Activated CD4-positive, alpha-beta T cell treated with anti-CD3 and anti-CD28 coated beads for 36 hours (primary cell): Measurements from ENCODE around the gene AKAIN1. TPM values are rescaled to one million over a fixed set of nuclear protein-coding genes. Genes with fewer than 3 reads are reported as not detected.

Experiments
- ATAC-seq: fragments of 200-7000 bp; cut with Tn5 transposase; one replicate; pipeline ENCODE4 v1.10.0; 2021; ENCODE audit warnings: mild to moderate bottlenecking, moderate library complexity
- CTCF ChIA-PET: fragments of 350-600 bp; sonication (Branson Sonifier 250); formaldehyde crosslinking; loops from one replicate; lab custom pipeline; 2021; ENCODE audit warnings: antibody characterized with exemption; lab: Charles Lee
- POLR2A ChIA-PET: fragments of 350-600 bp; sonication (Branson Sonifier 250); formaldehyde crosslinking; loops from one replicate; lab custom pipeline; 2021; ENCODE audit warnings: antibody characterized with exemption, inconsistent platforms; lab: Charles Lee
- DNase-seq: peaks from one replicate; pipeline ENCODE4 v3.0.0-alpha.2; 2020
- H3K27ac Mint-ChIP-seq: one replicate; pipeline ENCODE4 v1.8.0; 2021; ENCODE audit warnings: mixed read lengths
- H3K27me3 Mint-ChIP-seq: one replicate; pipeline ENCODE4 v1.8.0; 2021; ENCODE audit warnings: mixed read lengths
- H3K36me3 Mint-ChIP-seq: one replicate; pipeline ENCODE4 v1.8.0; 2021; ENCODE audit warnings: low read depth, mixed read lengths
- H3K4me1 Mint-ChIP-seq: one replicate; pipeline ENCODE4 v1.8.0; 2021; ENCODE audit warnings: mixed read lengths
- H3K4me3 Mint-ChIP-seq: one replicate; pipeline ENCODE4 v1.8.0; 2021; ENCODE audit warnings: mild to moderate bottlenecking, moderate library complexity, mixed read lengths
- H3K9me3 Mint-ChIP-seq: one replicate; pipeline ENCODE4 v1.8.0; 2021; ENCODE audit warnings: low read depth, mixed read lengths
- intact Hi-C, 2 experiments: fragments of 100-400 bp; cut with DNase I in 1 of 2; cut with micrococcal nuclease in 1 of 2; formaldehyde crosslinking; loops; one replicate each; pipeline versions ENCODE4 v1.14.2 to v1.15.1; 2022 to 2024; cut with DNase I, micrococcal nuclease
- total RNA-seq, 2 experiments: library from RNA; stranded (reverse); gene quantifications; one replicate each; pipeline ENCODE4 v1.2.3, GENCODE V29; 2021

AKAIN1 gene
- total RNA-seq, 2 experiments from 2014 or later = not detected

- CTCF ChIA-PET = no interaction called here
- ATAC-seq = no peak
- Mint-ChIP-seq H3K9me3 (no peaks in the 10 kb centered on the region), H3K4me3 (no peak overlapping the region), H3K36me3 (no peaks in the 10 kb centered on the region), H3K27ac (no peak overlapping the region), H3K4me1 (peaks cover 43% of the 10 kb centered on the region), H3K27me3 (no peaks in the 10 kb centered on the region)
- POLR2A ChIA-PET = no interaction called here
- intact Hi-C loops = loop anchor here in 1 of 2 experiments (5.0 kb wide), 1 partner anchor 75 kb away; no protein-coding TSS in a partner anchor
- no peak for DNase-seq
Measured at GRCh38 chr18:5162111-5162510, 34.9 kb downstream of the AKAIN1 start.

DNA sequence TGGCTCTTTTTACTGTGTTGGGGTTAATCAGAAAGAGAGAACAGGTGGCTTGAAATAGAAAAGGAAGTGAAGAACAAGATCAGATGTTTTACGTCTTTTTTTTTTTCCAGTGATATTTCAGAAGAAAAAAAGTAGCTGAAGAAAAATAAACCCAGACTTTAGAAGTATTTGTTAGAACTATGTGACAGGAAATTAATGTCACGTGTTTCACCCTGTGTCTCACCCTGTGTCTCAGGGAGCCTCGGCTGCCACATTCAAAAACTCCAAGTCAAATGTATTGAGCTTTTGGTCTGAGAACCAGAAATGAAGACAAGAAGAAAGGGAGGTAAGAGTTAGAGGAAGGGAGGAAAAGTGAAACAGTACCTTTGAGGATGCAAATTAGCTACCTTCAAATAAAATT lies 38.0 kb downstream of the AKAIN1 start:
- Mint-ChIP-seq H3K4me1 (peaks cover 32% of the 10 kb centered on the region), H3K27ac (peak overlapping the region; percentile 85), H3K4me3 (no peak overlapping the region), H3K36me3 (no peaks in the 10 kb centered on the region), H3K9me3 (no peaks in the 10 kb centered on the region), H3K27me3 (no peaks in the 10 kb centered on the region)
- CTCF ChIA-PET = interaction anchor here (0.6 to 1.2 kb wide), 3 partner anchors 56 to 253 kb away, joined by 3 read pairs; no protein-coding TSS in a partner anchor
- ATAC-seq (peak; percentile 73), DNase-seq (no peak)
- POLR2A ChIA-PET = interaction anchor here (1.5 kb wide), 1 partner anchor 135 kb away, joined by 6 read pairs; no protein-coding TSS in a partner anchor
- intact Hi-C loops = loop anchor here in 1 of 2 experiments (5.0 kb wide), 1 partner anchor 78 kb away; no protein-coding TSS in a partner anchor

GRCh38 chr18:5158587-5158986 lies 38.5 kb downstream of the AKAIN1 start:
- ATAC-seq = peak; percentile 16
- ChIA-PET POLR2A (interaction anchor here (1.5 kb wide), 1 partner anchor 136 kb away, joined by 6 read pairs; no protein-coding TSS in a partner anchor), CTCF (interaction anchor here (0.6 to 1.2 kb wide), 4 partner anchors 11 to 254 kb away, joined by 3 read pairs; no protein-coding TSS in a partner anchor)
- no peaks in the 10 kb centered on the region for H3K9me3 Mint-ChIP-seq
- H3K36me3 Mint-ChIP-seq = no peaks in the 10 kb centered on the region
- no peak for DNase-seq
- no peak overlapping the region for H3K4me3 Mint-ChIP-seq
- H3K4me1 Mint-ChIP-seq = peaks cover 32% of the 10 kb centered on the region
- intact Hi-C loops = loop anchor here in 1 of 2 experiments (5.0 kb wide), 1 partner anchor 79 kb away; no protein-coding TSS in a partner anchor
- no peaks in the 10 kb centered on the region for H3K27me3 Mint-ChIP-seq
- H3K27ac Mint-ChIP-seq = peak overlapping the region; percentile 9

DNA sequence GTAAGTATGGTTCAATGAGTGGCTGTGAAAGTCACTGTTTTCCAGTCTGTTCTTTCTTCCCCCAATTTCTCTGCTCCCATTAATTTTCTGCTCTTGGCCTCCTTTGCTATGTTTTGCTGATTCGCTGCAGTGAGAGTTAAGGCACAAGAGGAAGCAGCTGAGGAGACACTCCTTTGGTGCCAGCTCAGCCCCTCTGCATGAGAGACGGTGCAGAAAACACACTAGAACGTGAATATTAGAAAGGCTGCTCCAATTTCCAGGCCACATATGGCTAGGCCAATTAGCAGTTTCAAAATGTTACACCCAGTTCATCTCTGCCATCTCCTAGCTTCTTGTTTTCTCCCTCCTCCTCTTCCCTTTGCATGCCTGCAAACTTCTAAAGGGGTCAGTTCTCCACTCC lies 38.9 kb downstream of the AKAIN1 start:
- ChIA-PET CTCF (interaction anchor here (0.9 to 1.0 kb wide), 2 partner anchors 10 to 80 kb away, joined by 3 read pairs; no protein-coding TSS in a partner anchor), POLR2A (interaction anchor here (1.5 kb wide), 1 partner anchor 136 kb away, joined by 6 read pairs; no protein-coding TSS in a partner anchor)
- DNase-seq (no peak), ATAC-seq (peak; percentile 26)
- intact Hi-C loops = loop anchor here in 1 of 2 experiments (5.0 kb wide), 1 partner anchor 79 kb away; no protein-coding TSS in a partner anchor
- Mint-ChIP-seq H3K27ac (peak overlapping the region; percentile 62), H3K36me3 (no peaks in the 10 kb centered on the region), H3K9me3 (no peaks in the 10 kb centered on the region), H3K4me3 (no peak overlapping the region), H3K27me3 (no peaks in the 10 kb centered on the region), H3K4me1 (peaks cover 32% of the 10 kb centered on the region)

DNA sequence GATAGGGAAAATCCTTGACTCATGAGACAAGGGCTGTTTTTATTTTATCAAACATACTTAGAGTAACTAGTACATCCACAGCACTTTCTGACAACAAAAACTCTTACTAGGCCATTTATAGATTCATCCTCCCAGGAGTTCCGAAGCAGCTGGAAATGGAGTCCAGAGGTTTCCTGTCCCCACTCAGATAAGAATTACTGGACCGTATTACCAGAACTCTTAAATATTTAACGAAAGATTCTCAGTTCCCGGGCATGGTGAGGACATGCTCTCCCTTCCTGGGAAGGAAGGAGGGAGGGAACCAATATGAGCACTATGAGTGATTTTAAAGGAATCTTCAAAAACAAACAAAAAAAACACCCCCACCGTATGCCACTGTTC lies 41.2 kb downstream of the AKAIN1 start:
- Mint-ChIP-seq H3K27ac (no peak overlapping the region), H3K4me3 (no peak overlapping the region), H3K36me3 (no peaks in the 10 kb centered on the region), H3K4me1 (peaks cover 32% of the 10 kb centered on the region), H3K27me3 (no peaks in the 10 kb centered on the region), H3K9me3 (no peaks in the 10 kb centered on the region)
- ChIA-PET CTCF (interaction anchor here (0.7 kb wide), 1 partner anchor 98 kb away, joined by 3 read pairs; no protein-coding TSS in a partner anchor), POLR2A (no interaction called here)
- DNase-seq (no peak), ATAC-seq (no peak)
- intact Hi-C loops = loop anchor here in 1 of 2 experiments (5.0 kb wide), 1 partner anchor 81 kb away; no protein-coding TSS in a partner anchor

- intact Hi-C loops = loop anchor here in 1 of 2 experiments (5.0 kb wide), 1 partner anchor 82 kb away; no protein-coding TSS in a partner anchor
- no peak for ATAC-seq
- no peak for DNase-seq
- no peak overlapping the region for H3K4me3 Mint-ChIP-seq
- no peak overlapping the region for H3K27ac Mint-ChIP-seq
- H3K27me3 Mint-ChIP-seq = no peaks in the 10 kb centered on the region
- ChIA-PET POLR2A (no interaction called here), CTCF (interaction anchor here (0.7 kb wide), 1 partner anchor 97 kb away, joined by 3 read pairs; no protein-coding TSS in a partner anchor)
- peaks cover 27% of the 10 kb centered on the region for H3K4me1 Mint-ChIP-seq
- no peaks in the 10 kb centered on the region for H3K9me3 Mint-ChIP-seq
- no peaks in the 10 kb centered on the region for H3K36me3 Mint-ChIP-seq
Measured at GRCh38 chr18:5155218-5155906, 41.7 kb downstream of the AKAIN1 start.

GRCh38 chr18:5152343-5153020 lies 44.6 kb downstream of the AKAIN1 start:
- H3K4me3 Mint-ChIP-seq = no peak overlapping the region
- intact Hi-C loops = no loop called here
- ChIA-PET POLR2A (no interaction called here), CTCF (interaction anchor here (0.8 kb wide), 1 partner anchor 525 kb away, joined by 3 read pairs; no protein-coding TSS in a partner anchor)
- no peaks in the 10 kb centered on the region for H3K27me3 Mint-ChIP-seq
- no peak for ATAC-seq
- DNase-seq = no peak
- no peaks in the 10 kb centered on the region for H3K9me3 Mint-ChIP-seq
- no peaks in the 10 kb centered on the region for H3K36me3 Mint-ChIP-seq
- H3K4me1 Mint-ChIP-seq = peaks cover 3% of the 10 kb centered on the region
- H3K27ac Mint-ChIP-seq = peak overlapping the region; percentile 0

- H3K4me1 Mint-ChIP-seq = peaks cover 3% of the 10 kb centered on the region
- no peak overlapping the region for H3K4me3 Mint-ChIP-seq
- no peaks in the 10 kb centered on the region for H3K9me3 Mint-ChIP-seq
- intact Hi-C loops = no loop called here
- H3K27ac Mint-ChIP-seq = no peak overlapping the region
- no peaks in the 10 kb centered on the region for H3K36me3 Mint-ChIP-seq
- H3K27me3 Mint-ChIP-seq = no peaks in the 10 kb centered on the region
- ATAC-seq (peak; percentile 70), DNase-seq (no peak)
- ChIA-PET POLR2A (no interaction called here), CTCF (no interaction called here)
Measured at GRCh38 chr18:5150894-5151293, 46.2 kb downstream of the AKAIN1 start.

DNA sequence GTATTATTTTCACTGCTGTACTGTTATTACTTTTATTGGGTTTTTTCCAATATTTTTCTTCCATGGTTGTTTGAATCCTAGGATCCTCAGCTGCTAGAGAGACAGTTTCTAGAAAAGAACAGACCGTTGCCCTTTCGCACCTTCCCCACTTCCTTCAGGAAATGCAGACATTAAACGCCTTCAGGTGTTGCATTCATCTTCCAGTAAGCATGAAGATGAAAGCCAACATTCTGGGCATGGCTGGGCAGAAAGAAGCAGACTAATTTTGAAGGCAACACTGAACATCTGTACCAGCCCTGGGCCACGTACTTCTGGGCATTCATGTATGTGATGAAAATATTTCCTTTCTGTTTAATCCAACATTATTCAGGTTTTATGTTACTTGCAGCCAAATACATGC lies 51.0 kb downstream of the AKAIN1 start:
- Mint-ChIP-seq H3K4me1 (peaks cover 17% of the 10 kb centered on the region), H3K27me3 (no peaks in the 10 kb centered on the region), H3K27ac (no peak overlapping the region), H3K9me3 (no peaks in the 10 kb centered on the region), H3K36me3 (no peaks in the 10 kb centered on the region), H3K4me3 (no peak overlapping the region)
- ChIA-PET CTCF (no interaction called here), POLR2A (no interaction called here)
- intact Hi-C loops = no loop called here
- DNase-seq (no peak), ATAC-seq (no peak)

DNA sequence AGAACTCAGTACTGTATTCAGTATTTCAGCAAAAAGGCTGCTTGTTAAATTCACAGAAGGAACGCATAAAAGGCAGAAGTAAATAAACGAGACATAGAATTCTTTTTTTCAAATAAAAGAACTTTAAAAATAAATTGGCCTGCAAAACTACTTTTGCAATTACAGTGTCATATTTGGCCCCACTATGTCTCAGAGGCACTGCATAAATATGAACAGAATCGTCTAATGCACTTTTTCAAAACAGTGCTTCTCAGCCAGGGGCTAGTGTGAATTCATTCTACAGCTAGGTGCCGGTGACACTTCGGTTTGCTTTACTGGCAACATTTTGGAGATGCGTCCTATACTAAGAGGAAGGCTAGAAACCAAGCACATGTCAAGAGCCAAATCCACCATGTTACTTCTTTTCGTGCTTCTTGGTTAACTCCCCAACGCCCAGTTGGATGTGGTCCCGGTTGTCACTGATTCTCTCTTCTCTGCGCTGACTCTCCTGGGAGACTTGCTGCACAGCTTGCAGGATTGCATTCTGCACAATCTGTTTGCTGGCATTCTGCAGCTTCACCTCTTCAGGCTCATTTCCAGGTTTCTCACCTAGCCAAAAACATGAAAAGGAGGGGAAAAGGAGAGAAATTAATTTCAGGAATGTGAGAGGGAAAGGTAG lies 51.8 kb downstream of the AKAIN1 start:
- Mint-ChIP-seq H3K4me1 (peaks cover 17% of the 10 kb centered on the region), H3K9me3 (no peaks in the 10 kb centered on the region), H3K27ac (no peak overlapping the region), H3K4me3 (no peak overlapping the region), H3K36me3 (no peaks in the 10 kb centered on the region), H3K27me3 (no peaks in the 10 kb centered on the region)
- CTCF ChIA-PET = interaction anchor here (0.7 kb wide), 1 partner anchor 250 kb away, joined by 4 read pairs; no protein-coding TSS in a partner anchor
- DNase-seq = no peak
- POLR2A ChIA-PET = no interaction called here
- intact Hi-C loops = no loop called here
- ATAC-seq = no peak

- no peaks in the 10 kb centered on the region for H3K9me3 Mint-ChIP-seq
- no peak overlapping the region for H3K27ac Mint-ChIP-seq
- POLR2A ChIA-PET = no interaction called here
- no peak for DNase-seq
- CTCF ChIA-PET = interaction anchor here (0.7 kb wide), 1 partner anchor 251 kb away, joined by 4 read pairs; no protein-coding TSS in a partner anchor
- intact Hi-C loops = no loop called here
- no peak overlapping the region for H3K4me3 Mint-ChIP-seq
- no peaks in the 10 kb centered on the region for H3K36me3 Mint-ChIP-seq
- ATAC-seq = no peak
- no peaks in the 10 kb centered on the region for H3K27me3 Mint-ChIP-seq
- peaks cover 17% of the 10 kb centered on the region for H3K4me1 Mint-ChIP-seq
Measured at GRCh38 chr18:5144629-5145028, 52.4 kb downstream of the AKAIN1 start.
